HG03135 (cell line): ENCODE data around the gene CPLX3.
"Not testable (repeated sequence)": the region's sequence is repeated elsewhere in the genome, so short reads cannot be mapped to it uniquely, and the experiment has no call there.

Experiments
- ATAC-seq: cut with Tn5 transposase; IDR thresholded peaks from one replicate; pipeline ENCODE4 v1.9.1; 2021; ENCODE audit warnings: mild to moderate bottlenecking, moderate library complexity; ENCODE audit not compliant: unreplicated experiment

The CPLX3 gene

DNA sequence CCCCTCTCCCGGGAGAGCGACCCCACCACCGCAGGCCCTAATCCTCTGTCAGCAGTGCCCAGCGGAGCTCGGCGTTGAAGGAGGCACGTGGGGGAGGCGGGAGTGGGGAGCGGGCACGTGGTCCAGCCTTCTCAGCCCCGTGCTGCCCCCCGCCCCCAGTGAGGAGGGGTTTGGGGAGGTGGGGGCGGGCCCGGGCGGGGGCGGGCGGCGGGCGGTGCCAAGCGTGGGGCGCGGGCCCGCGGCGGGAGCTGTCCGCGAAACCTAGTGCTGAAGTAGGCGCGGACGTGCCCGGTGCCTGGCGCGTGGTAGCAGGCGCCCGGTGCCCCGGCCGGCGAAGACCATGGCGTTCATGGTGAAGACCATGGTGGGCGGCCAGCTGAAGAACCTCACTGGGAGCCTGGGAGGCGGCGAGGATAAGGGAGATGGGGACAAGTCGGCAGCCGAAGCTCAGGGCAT is at the start of gene CPLX3:
TSS of gene CPLX3 (plus strand) at position 264 of the 456 bp plus-strand sequence. CDS start at position 341, 77 bp downstream.
- ATAC-seq: no peak

GRCh38 chr15:74776821-74777768 is 49.3 kb upstream of the CPLX3 start:
- no peak for ATAC-seq

DNA sequence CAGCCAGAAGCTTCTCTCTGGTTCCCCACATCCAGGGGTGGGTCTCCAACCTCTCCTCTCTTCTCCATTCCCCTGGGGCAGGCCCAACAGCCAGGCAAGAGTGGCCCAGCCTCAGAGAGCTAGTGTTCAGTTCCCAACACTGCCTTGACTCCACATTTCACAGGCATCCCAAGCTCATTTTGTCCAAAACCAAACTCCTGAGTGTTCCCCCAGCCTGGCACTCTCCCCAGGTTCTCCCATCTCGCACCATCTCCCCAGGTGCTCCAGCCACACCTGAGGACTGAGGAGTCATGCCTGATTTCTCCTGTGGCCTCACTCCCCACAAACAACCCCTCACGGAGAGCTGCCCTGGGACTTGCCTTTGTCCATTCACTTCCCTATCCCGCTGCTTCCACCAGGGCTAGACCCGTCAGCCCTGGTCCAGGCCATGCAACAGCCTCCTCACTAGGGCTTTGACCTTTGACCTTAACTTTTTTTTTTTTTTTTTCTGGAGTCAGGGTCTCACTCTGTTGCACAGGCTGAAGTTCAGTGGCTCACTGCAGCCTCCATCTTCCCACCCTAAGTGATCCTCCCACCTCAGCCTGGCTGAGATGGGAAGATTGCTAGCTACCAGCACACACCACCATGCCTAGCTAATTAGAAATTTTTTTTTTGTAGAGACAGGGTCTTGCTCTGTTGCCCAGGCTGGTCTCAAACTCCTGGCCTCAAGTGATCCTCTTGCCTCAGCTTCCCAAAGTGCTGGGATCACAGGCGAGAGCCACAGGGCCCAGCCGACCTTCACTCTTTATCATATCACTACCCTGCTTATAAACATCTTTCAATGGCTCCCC is 48.4 kb upstream of the CPLX3 start:
- ATAC-seq: no peak

DNA sequence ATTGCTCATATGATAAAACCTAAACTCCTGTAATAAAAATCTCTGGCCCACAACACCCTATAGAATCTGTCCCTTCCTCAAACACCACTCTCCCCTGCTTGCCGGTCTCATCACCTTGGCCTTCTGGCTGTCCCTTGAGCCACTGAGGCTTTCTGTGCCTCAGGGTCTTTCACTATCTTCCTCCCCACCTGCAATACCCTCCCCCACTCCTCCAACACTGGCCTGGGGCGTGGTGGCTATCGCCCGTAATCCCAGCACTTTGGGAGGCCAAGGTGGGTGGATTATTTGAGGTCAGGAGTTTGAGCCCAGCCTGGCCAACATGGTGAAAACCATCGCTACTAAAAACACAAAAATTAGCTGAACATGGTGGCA is 47.8 kb upstream of the CPLX3 start:
- no peak for ATAC-seq

GRCh38 chr15:74779162-74779648 is 47.2 kb upstream of the CPLX3 start:
- no peak for ATAC-seq

DNA sequence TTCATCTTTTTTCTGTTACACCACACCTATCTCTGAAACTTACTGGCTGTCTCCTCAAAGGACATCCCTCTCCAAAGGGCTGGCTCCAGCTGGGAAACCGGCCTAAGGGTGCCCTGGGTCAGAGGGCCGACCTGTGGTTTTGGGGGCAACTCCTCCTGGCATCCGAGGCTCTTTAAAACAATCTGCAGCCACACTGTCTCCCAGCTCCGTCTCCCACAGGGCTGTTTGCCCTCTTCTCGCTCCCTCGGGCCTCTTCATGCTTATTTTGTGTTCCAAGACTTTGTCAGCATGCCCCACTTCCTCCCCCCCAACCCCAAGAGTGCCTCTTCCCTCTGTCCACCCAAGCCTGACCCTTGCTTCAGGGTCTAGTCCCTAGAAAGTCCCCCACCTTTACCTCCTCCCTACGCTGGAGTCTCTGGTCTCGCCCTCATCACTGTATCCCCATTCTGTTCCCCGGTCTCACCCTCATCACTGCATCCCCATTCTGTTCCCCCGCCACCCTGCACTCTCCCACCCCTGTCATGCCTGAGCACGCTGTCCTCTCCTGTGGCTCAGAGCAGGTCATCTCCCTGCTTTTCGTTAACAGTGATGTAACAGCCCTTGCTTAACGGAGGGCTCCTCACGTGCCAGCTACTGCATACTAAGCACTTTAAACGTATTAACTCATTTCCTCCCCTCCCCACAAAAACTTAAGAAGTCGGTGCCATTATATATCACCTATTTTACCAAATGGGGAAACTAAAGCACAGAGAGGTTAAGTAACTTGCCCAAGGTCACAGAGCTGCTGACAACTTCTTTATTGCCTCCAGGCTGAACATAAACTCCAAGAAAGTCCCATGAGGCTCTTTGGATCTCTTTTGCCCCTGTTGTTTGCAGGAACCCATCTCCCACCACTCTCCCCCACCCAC is 45.6 kb upstream of the CPLX3 start:
- no peak for ATAC-seq

- peak; percentile 37 for ATAC-seq
Measured at GRCh38 chr15:74781431-74782258, 44.8 kb upstream of the CPLX3 start, which contains the start of gene CSK. TSS of gene CSK (plus strand) at chr15:74782080. CDS start at chr15:74798298, 16,218 bp downstream.

- ATAC-seq: peak; percentile 15
Measured at GRCh38 chr15:74782259-74783071, 44.0 kb upstream of the CPLX3 start.

- no peak for ATAC-seq
Measured at GRCh38 chr15:74783072-74783807, 43.2 kb upstream of the CPLX3 start.

GRCh38 chr15:74783808-74784175 is 42.6 kb upstream of the CPLX3 start:
- ATAC-seq: no peak

- no peak for ATAC-seq
Measured at GRCh38 chr15:74784426-74785193, 41.8 kb upstream of the CPLX3 start.

DNA sequence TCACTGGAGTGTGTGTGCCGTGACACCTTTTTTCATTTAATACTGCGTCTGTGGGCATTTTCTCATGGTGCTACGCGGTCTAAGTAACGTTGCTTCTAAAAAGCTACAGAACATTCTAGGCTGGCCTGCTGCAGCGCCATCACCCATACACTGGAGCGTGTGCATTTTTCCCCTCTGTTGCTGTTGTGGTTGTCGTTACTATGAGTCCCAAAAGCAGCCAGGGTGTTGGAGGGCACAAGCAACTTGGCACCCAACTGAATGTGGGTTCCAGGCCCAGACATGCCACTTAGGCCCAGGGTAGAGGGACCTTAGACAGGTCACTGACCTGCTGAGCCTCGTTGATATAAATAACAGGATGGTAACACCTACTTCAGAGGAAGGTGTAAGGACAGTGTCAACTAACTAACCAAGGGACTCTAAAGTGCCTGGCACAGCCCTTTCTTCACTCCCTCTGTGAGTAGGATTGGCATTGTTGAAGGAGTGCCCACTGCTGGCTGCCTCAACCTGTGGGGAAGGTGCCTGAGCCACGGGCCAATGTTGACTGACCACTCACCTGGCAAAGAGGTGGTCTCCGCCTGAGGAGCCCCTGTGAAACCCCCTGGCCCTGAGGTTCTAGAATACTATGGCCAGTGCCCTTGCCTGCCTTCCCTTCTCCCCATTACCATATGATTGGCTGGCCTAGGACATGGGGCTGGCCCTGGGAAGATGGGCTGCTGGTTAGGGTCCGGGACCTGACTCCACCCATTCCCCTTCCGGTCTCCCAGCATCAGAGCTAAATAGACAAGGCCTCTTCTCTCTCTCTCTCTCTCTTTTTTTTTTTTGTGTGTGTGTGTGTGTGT is 41.0 kb upstream of the CPLX3 start:
- ATAC-seq: no peak

GRCh38 chr15:74786081-74786480 is 40.3 kb upstream of the CPLX3 start:
- ATAC-seq: not testable (repeated sequence)

DNA sequence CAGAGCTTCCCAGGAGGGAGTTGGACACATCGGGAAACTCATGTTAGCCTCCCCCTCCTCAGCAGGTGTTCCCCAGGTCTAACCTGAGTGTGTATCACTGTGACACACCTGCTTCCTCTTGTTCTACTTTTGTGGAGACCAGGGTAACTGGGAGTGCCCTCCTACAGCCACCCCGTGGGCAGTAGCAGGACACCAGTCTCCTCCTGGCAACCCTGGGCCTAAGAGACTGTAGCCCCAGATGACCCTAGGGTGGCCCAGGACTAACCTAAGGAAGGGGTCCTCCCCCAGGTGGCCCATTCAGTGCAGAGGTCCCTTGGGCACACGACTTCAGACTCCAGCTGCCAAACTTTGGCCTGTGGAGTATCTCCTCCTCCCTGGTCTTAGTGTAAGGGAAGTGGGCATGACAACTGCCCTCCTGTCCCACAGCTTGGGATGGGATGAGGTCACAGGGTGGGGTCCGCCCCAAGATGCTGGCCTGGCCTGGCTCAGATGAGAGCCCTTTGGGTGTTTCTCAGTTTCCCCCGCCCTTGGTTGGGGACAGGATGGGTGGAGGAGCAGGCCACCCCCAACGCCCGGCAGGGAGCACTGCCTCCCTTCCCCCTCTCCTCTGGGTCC is 39.8 kb upstream of the CPLX3 start:
- no peak for ATAC-seq

DNA sequence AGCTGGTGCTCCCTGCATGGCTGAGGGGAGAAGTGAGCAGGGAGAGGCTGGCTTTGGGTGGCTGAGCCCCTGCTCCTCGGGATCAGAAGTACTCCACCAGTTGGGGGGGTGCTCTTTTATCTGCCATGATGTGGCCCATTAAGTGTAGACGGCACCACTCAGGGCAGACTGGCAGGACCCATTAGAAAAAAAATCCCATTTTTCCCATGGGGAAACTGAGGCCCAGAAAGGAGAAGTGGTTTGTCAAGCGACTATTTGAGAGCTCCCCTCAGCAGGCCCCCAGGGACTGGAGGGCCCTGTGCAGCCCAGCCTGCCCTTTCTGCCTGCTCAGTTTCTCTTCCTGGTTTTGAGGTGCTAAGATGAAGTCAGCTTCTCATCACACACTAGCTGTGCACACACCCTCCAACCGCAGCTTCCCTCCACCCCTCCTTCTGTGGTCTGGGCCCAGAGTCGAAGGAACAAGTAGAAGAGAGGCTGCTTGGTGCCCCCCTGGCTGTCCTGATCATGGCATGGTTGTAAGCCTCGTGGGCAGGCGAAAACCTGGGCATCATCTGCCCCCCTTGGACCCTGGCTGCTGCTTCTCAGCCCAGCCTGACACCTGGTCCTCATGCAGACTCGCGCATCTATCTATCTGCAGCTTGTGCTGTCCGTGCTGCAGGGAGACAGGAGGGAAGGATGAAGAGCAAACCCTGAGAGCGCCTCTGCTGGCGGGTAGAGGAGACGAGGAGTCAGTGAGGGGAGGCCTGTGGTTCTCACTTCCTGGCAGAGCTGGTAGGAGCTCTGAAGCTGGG is 39.0 kb upstream of the CPLX3 start:
- ATAC-seq: peak; percentile 47
